HUES6 (cell line): ENCODE data around the gene FNDC11.
"Not testable (repeated sequence)": the region's sequence is repeated elsewhere in the genome, so short reads cannot be mapped to it uniquely, and the experiment has no call there.

Experiments used
- H3K27ac ChIP-seq: 2 replicates; pipeline ENCODE4 v1.7.0; 2013; ENCODE audit warnings: low read depth, mild to moderate bottlenecking, low read length, inconsistent platforms
- H3K27me3 ChIP-seq: 2 replicates; pipeline ENCODE4 v1.6.1; 2013; ENCODE audit warnings: low read length; ENCODE audit not compliant: control insufficient read depth, insufficient read depth
- H3K36me3 ChIP-seq: 2 replicates; pipeline ENCODE4 v1.6.1; 2013; ENCODE audit warnings: low read length; ENCODE audit not compliant: control insufficient read depth, insufficient read depth
- H3K4me1 ChIP-seq: 2 replicates; pipeline ENCODE4 v1.6.1; 2013; ENCODE audit warnings: low read length; ENCODE audit not compliant: control insufficient read depth, insufficient read depth
- H3K4me3 ChIP-seq: 2 replicates; pipeline ENCODE4 v1.5.1; 2013; ENCODE audit warnings: low read depth, low read length
- H3K9ac ChIP-seq: one replicate; pipeline ENCODE4 v1.6.1; 2013; ENCODE audit warnings: mild to moderate bottlenecking, low read length
- H3K9me3 ChIP-seq: 2 replicates; pipeline ENCODE4 v1.6.1; 2013; ENCODE audit warnings: low read depth, low read length; ENCODE audit not compliant: control insufficient read depth, insufficient read depth

The FNDC11 gene

DNA sequence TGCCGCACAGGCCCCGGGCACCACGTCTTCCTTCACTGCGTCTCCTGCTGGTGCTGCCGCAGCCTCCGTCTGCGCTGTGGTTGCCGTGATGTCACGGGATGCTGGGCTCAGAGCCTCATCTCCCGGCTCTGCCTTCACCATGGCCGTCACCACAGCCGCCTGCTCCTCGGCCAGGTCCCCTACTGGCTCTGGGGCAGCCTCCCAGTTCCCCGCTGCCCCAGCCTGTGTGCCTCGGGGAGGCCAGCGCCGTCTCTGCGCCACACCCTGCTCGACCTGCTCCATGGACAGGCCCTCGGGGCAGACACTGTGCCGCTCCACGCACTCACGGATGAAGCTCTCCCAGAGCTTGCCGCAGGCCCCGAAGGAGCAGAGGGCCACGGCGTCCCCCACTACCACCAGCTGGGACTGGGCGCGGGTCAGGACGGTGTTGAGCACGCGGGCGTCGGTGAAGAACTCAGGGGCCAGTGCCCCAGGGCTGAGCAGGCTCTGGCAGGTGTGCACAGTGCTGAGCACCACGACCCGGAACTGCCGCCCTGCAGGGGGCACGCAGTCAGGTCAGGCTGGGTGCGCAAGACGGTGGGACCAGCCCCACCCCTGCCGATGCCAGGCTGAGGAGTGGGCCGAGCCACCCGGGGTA is 11.9 kb downstream of the FNDC11 start:
- Histone ChIP-seq H3K9ac (no peak overlapping the region), H3K27me3 (no peaks in the 10 kb centered on the region), H3K36me3 (peaks cover 23% of the 10 kb centered on the region), H3K4me1 (no peaks in the 10 kb centered on the region), H3K9me3 (no peaks in the 10 kb centered on the region), H3K27ac (no peak overlapping the region), H3K4me3 (no peak overlapping the region)

DNA sequence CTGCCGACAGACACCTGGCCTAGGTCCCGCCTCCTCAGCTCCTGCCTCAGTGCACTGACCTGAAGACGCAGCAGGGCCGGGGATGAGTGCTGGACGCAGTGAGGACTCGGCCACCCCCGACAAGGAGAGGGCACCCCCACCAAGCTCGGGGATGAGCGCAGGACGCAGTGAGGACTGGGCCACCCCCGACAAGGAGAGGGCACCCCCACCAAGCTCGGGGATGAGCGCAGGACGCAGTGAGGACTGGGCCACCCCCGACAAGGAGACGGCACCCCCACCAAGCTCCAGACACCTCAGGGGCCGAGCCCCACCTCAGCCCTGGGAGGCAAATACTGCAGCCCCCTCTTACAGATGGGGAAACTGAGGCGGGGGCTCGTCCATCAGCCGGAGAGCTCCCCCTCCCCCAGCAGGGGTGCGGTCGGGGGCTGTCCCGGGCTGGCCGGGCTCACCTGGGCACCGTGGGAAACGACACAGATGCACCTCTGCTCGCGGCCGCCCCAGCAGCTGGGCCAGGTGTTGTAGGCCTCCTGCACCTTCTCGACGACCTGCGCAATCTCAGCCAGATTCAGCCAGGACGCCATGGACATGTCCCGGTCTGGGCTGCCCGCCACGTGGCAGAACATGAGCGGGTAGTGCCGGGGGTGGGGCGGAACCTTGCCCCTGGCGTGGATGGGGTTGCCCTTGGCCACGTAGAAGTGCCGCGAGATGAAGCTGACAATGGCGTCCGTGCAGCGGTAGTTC is 12.6 kb downstream of the FNDC11 start:
- no peak overlapping the region for H3K9ac ChIP-seq
- H3K4me3 ChIP-seq, result no peak overlapping the region
- H3K27ac ChIP-seq, result no peak overlapping the region
- peaks cover 16% of the 10 kb centered on the region for H3K36me3 ChIP-seq
- no peaks in the 10 kb centered on the region for H3K27me3 ChIP-seq
- no peaks in the 10 kb centered on the region for H3K9me3 ChIP-seq
- no peaks in the 10 kb centered on the region for H3K4me1 ChIP-seq

DNA sequence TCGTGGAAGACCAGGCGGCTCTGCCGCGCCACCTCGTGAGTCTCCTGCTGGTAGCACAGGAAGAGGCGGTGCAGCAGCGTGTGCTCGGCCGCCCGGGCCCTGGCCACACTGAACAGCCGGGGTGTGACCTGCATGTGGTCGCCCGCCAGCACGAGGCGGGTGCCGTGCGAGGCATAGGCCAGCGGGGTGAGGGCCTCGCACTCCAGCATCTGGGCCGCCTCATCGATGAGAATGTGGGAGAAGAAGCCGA is 13.1 kb downstream of the FNDC11 start:
- Histone ChIP-seq H3K4me1 (no peaks in the 10 kb centered on the region), H3K27ac (no peak overlapping the region), H3K9me3 (no peaks in the 10 kb centered on the region), H3K4me3 (no peak overlapping the region), H3K36me3 (peaks cover 16% of the 10 kb centered on the region), H3K27me3 (no peaks in the 10 kb centered on the region), H3K9ac (no peak overlapping the region)

GRCh38 chr20:63567386-63568169 is 13.6 kb downstream of the FNDC11 start:
- Histone ChIP-seq H3K27ac (no peak overlapping the region), H3K9me3 (no peaks in the 10 kb centered on the region), H3K27me3 (no peaks in the 10 kb centered on the region), H3K4me3 (no peak overlapping the region), H3K4me1 (no peaks in the 10 kb centered on the region), H3K9ac (no peak overlapping the region), H3K36me3 (peaks cover 16% of the 10 kb centered on the region)

GRCh38 chr20:63568170-63568981 is 14.4 kb downstream of the FNDC11 start:
- H3K9me3 ChIP-seq, result no peaks in the 10 kb centered on the region
- H3K9ac ChIP-seq, result no peak overlapping the region
- no peaks in the 10 kb centered on the region; the same call in 1 of the 2 replicates for H3K4me1 ChIP-seq
- H3K4me3 ChIP-seq, result no peak overlapping the region
- no peak overlapping the region for H3K27ac ChIP-seq
- H3K27me3 ChIP-seq, result no peaks in the 10 kb centered on the region
- H3K36me3 ChIP-seq, result peaks cover 15% of the 10 kb centered on the region

- H3K9ac ChIP-seq, result no peak overlapping the region
- peaks cover under 1% of the 10 kb centered on the region for H3K4me1 ChIP-seq
- H3K4me3 ChIP-seq, result no peak overlapping the region
- no peak overlapping the region for H3K27ac ChIP-seq
- H3K27me3 ChIP-seq, result no peaks in the 10 kb centered on the region
- no peaks in the 10 kb centered on the region for H3K9me3 ChIP-seq
- H3K36me3 ChIP-seq, result peaks cover 7% of the 10 kb centered on the region
These were observed 15.3 kb downstream of the FNDC11 start for GRCh38 chr20:63568986-63569949.

DNA sequence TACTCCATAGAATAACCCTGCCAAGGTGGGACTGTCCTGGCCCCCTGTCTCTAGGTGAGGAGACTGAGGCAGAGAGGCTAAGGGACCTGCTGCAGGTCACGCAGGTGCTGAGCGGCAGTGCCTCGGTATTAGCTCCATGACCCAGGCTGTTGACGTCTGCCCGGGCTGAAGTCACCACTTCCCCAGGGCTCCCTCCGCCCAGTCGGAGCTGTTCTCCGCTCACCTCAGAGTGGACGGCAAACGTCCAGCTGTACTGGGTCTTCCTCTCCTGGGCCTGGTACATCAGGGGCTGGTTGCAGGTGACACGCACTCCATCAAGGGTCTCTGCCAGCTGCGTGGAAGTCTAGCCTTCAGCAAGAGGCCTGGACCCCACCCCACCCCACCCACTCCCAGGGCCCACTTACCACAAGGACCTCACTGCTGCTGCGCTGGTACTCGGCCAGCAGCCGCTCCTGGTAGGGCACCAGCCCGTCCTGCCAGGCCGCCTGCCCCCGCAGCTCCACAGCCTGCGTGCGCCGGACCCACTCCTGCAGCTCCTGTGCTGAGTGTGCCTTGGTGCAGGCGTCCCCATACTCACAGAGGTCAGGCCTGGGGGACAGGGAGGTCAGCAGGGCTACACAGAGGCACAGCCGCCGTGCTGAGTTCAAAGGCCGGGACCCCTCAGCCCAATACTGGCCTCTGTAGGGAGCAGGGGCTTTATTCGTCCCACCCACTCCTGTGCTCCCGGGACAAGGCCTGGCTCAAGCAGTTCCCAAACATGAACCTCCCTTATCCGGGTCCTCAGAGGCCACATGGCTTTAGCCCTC is 16.5 kb downstream of the FNDC11 start:
- Histone ChIP-seq H3K27me3 (no peaks in the 10 kb centered on the region), H3K4me3 (no peak overlapping the region), H3K4me1 (peaks cover 5% of the 10 kb centered on the region), H3K9me3 (no peaks in the 10 kb centered on the region), H3K27ac (no peak overlapping the region), H3K9ac (no peak overlapping the region), H3K36me3 (peaks cover 7% of the 10 kb centered on the region)

GRCh38 chr20:63571087-63571478 is 17.1 kb downstream of the FNDC11 start:
- H3K36me3 ChIP-seq, H3K4me1 ChIP-seq, H3K9ac ChIP-seq, H3K27me3 ChIP-seq, H3K4me3 ChIP-seq, H3K9me3 ChIP-seq, H3K27ac ChIP-seq: not testable (repeated sequence)

- Histone ChIP-seq H3K9ac (no peak overlapping the region), H3K4me3 (no peak overlapping the region), H3K27ac (no peak overlapping the region), H3K27me3 (no peaks in the 10 kb centered on the region), H3K9me3 (no peaks in the 10 kb centered on the region), H3K36me3 (peaks cover 3% of the 10 kb centered on the region), H3K4me1 (peaks cover 5% of the 10 kb centered on the region)
These were observed 18.3 kb downstream of the FNDC11 start for GRCh38 chr20:63572071-63572787.
